ENCODE data around the gene PPP1R7. TPM values are rescaled to one million over a fixed set of nuclear protein-coding genes. Genes with fewer than 3 reads are reported as not detected.

PPP1R7 gene
- total and polyA plus RNA-seq, 9 of the 15 experiments (the other 6 are each of a cell fraction or from before 2014, with no cell fraction given), result 37.5 to 75.0 (median 50.5) TPM

GRCh38 chr2:241218131-241219029 is 68.1 kb downstream of the PPP1R7 start:
- peak; percentile 79 for ATAC-seq
- WGBS (ENCODE audit: insufficient coverage, low coverage, missing lambda C conversion rate), result 2% methylated on average over 28 of the region's 83 CpGs
- H3K9me3 ChIP-seq (replicated peaks; ENCODE audit: control insufficient read depth, insufficient read depth, low read depth, low read length), result no peaks in the 10 kb centered on the region
- peak overlapping the region; percentile 54 for H3K4me3 ChIP-seq
- H2AFZ ChIP-seq (ENCODE audit: low read depth, low read length), result peak overlapping the region; percentile 88
- FAIRE-seq, result no peak
- peaks cover 5% of the 10 kb centered on the region for H3K9me1 ChIP-seq (ENCODE audit: control insufficient read depth, insufficient read depth, low read length)
- DNase-seq (ENCODE audit: extremely low read depth in 1 of 4, low spot score in 3 of 4), result peak; percentile 71 to 77 (median 76)
- H3K27ac ChIP-seq (ENCODE audit: extremely low read depth, low read depth, low read length), result peak overlapping the region; percentile 76
- 0 out of 3 replicates have a peak, but pooled peaks cover 3% of the 10 kb centered on the region for H3K36me3 ChIP-seq (ENCODE audit: control insufficient read depth, insufficient read depth, low read length)
- H3K4me1 ChIP-seq (replicated peaks in 1 of 2; ENCODE audit: control insufficient read depth in 2 of 2, insufficient read depth in 2 of 2, low read length in 2 of 2), result peaks cover 2 to 26% of the 10 kb centered on the region in 2 experiments; a peak in 3 of 5 replicates
- POLR2A ChIA-PET, result interaction anchor here (0.6 to 1.1 kb wide), 5 partner anchors 10 to 339 kb away, joined by 3 to 7 read pairs (median 3); no protein-coding TSS in a partner anchor
- intact Hi-C loops (cut with micrococcal nuclease) (loop anchor here (5.0 kb wide), 1 partner anchor 141 kb away; no protein-coding TSS in a partner anchor), in situ Hi-C loops (cut with MboI) (no loop called here)
- peak overlapping the region; percentile 88 for H3K4me2 ChIP-seq (ENCODE audit: insufficient read depth, low read length)
- CTCF ChIA-PET (ENCODE audit: low intra/inter-chr PET ratio), result no interaction called here
- H3K27me3 ChIP-seq (ENCODE audit: control insufficient read depth in 2 of 2, insufficient read depth in 2 of 2, low read length in 2 of 2), result peaks cover 0 to 17% of the 10 kb centered on the region in 2 experiments; a peak in 2 of 5 replicates
- peak overlapping the region; percentile 76 to 86 for H3K9ac ChIP-seq (ENCODE audit: insufficient read depth in 1 of 2, low read depth in 2 of 2, low read length in 2 of 2)
- peaks cover 15% of the 10 kb centered on the region for H3K79me2 ChIP-seq (ENCODE audit: control insufficient read depth, insufficient read depth, low read length)
- H4K20me1 ChIP-seq (replicated peaks; ENCODE audit: control insufficient read depth, insufficient read depth, low read length), result peaks cover 5% of the 10 kb centered on the region; the same call in 1 of the 2 replicates
- TSS peak; percentile 63 for BruUV-seq (replicated peaks)
- TF ChIP-seq ATF6 (CRISPR knock-in tag; IDR thresholded peaks at IDR 0.05) (no peak), E2F6 (IDR thresholded peaks at IDR 0.05; ENCODE audit: borderline replicate concordance in 1 of 2, extremely low read depth in 1 of 2, insufficient read depth in 1 of 2, insufficient read length in 1 of 2, low read depth in 1 of 2, low read length in 1 of 2, poor library complexity in 1 of 2, severe bottlenecking in 1 of 2) (peak; percentile 70 to 98), CREB1 (IDR thresholded peaks at IDR 0.05) (no peak), CREB1 (CRISPR knock-in tag; IDR thresholded peaks at IDR 0.05) (0 out of 2 replicates have a peak, but pooled peaks have one; percentile 14), ZNF449 (CRISPR knock-in tag; IDR thresholded peaks at IDR 0.05) (no peak), ARID1B (IDR thresholded peaks at IDR 0.05) (no peak), MYC (IDR thresholded peaks at IDR 0.05; ENCODE audit: low read depth, low read length) (peak; percentile 32; the same call in 1 of the 2 replicates), MYC (CRISPR knock-in tag; IDR thresholded peaks at IDR 0.05; ENCODE audit: borderline replicate concordance, low read depth) (no peak), RBFOX2 (IDR thresholded peaks at IDR 0.05; ENCODE audit: low read depth, low read length) (peak; percentile 59), ZFX (CRISPR knock-in tag; IDR thresholded peaks at IDR 0.05) (peak; percentile 3; the same call in 1 of the 2 replicates), CBFA2T3 (IDR thresholded peaks at IDR 0.05) (no peak), FOXA1 (IDR thresholded peaks at IDR 0.05; ENCODE audit: borderline replicate concordance) (no peak), RAD51 (IDR thresholded peaks at IDR 0.05; ENCODE audit: borderline replicate concordance, low read depth) (no peak), TEAD4 (IDR thresholded peaks at IDR 0.05; ENCODE audit: low read length) (no peak), TEAD4 (CRISPR knock-in tag; IDR thresholded peaks at IDR 0.05; ENCODE audit: borderline replicate concordance) (peak; percentile 67; the same call in 1 of the 2 replicates), EGR1 (conservative IDR thresholded peaks at IDR 0.05) (peak; percentile 34)

Data from K562 (cell line).